BLaER1 (cell line): ENCODE results near the gene CCDC32.
A peak's percentile ranks its signal among the peaks of the same experiment; 100 is the strongest.

Experiments
- H3K27ac ChIP-seq: shearing (Covaris generic); formaldehyde crosslinking; 2 replicates; pipeline ENCODE4 v1.8.1; 2022
- H3K27me3 ChIP-seq: shearing (Covaris generic); formaldehyde crosslinking; 2 replicates; pipeline ENCODE4 v1.8.1; 2022
- H3K36me3 ChIP-seq: shearing (Covaris generic); formaldehyde crosslinking; 2 replicates; pipeline ENCODE4 v1.8.1; 2022
- H3K4me1 ChIP-seq: shearing (Covaris generic); formaldehyde crosslinking; 2 replicates; pipeline ENCODE4 v1.8.1; 2022
- H3K4me2 ChIP-seq: shearing (Covaris generic); formaldehyde crosslinking; 2 replicates; pipeline ENCODE4 v1.8.1; 2022
- H3K4me3 ChIP-seq: shearing (Covaris generic); formaldehyde crosslinking; 2 replicates; pipeline ENCODE4 v1.8.1; 2022
- H3K9ac ChIP-seq: shearing (Covaris generic); formaldehyde crosslinking; 2 replicates; pipeline ENCODE4 v1.8.1; 2022
- H3K9me3 ChIP-seq: shearing (Covaris generic); formaldehyde crosslinking; 2 replicates; pipeline ENCODE4 v1.8.1; 2022
- H4K20me1 ChIP-seq: shearing (Covaris generic); formaldehyde crosslinking; 2 replicates; pipeline ENCODE4 v1.8.1; 2022
- Cebpa-rat ChIP-seq: shearing (Covaris generic); IDR thresholded peaks from 2 replicates; pipeline ENCODE4 v1.8.1; 2022

CCDC32 gene

DNA sequence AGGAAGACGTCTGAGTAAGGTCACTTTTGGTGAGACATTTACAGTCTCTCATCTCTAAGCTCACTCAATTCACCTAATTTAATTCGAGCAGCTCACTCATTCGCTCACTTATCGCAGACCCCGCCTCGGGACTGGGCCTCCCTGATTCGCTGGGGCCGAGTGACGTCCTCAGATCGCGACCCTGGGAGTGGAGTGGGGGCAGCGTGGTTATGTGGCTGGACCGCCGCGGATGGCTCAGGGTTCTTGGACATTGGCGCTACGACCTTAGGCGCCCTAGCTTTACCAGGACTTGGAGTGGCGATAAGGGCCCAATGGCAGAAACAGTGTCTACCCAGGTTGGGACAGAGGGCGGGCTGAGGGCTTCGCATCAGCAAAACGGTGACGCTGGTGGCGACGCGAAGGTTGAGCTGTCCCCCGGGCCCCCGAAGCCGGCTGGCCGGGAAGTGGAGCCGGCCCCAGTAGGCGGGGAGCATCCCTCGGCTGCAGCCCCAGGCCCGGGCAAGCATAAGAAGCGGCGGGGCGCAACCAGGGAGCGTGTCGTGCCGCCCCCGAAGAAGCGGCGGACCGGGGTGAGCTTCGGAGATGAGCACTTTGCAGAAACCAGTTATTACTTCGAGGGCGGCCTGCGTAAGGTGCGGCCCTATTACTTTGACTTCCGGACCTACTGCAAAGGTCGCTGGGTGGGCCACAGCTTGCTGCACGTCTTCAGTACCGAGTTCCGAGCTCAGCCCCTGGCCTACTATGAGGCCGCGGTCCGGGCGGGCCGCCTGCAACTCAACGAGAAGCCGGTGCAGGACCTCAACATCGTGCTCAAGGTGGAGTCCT, 4.5 kb upstream of the CCDC32 start, which contains the start of gene RPUSD2:
RPUSD2 (plus strand) TSS at position 171 of the 825 bp plus-strand sequence; CDS start at position 210, 39 bp downstream.
- Histone ChIP-seq H3K9ac (peak within 1 kb of the TSS; percentile 86), H3K4me2 (peak within 1 kb of the TSS; percentile 92), H3K4me1 (peaks cover 50% of the 10 kb centered on the region), H3K36me3 (peaks cover 31% of the 10 kb centered on the region), H3K4me3 (peak within 1 kb of the TSS; percentile 96), H4K20me1 (peaks cover 14% of the 10 kb centered on the region), H3K27ac (peak within 1 kb of the TSS; percentile 75), H3K27me3 (no peaks in the 10 kb centered on the region), H3K9me3 (no peaks in the 10 kb centered on the region)
- no peak for TF ChIP-seq Cebpa-rat

DNA sequence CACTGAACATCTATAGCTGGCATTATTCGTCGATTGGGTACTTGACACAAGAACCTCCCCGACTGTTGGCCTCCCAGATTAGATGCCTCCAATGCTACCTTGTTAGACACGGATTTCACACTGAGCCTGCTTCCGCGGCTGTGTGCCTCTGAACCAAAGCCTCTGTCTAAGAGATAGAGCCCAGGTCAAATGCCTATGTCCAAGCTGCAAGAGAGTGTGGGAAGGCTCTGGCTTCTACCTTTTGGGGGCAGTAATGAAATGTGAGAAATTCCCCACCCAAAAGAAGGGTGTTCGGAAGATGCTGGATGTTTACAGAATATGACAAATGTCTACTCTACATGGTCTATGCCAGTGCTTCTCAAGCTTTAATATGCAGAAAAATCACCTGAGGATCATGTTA, 2.3 kb upstream of the CCDC32 start:
- Histone ChIP-seq H3K4me2 (no peak overlapping the region), H3K27me3 (no peaks in the 10 kb centered on the region), H3K4me3 (no peak overlapping the region), H4K20me1 (peaks cover 14% of the 10 kb centered on the region), H3K9ac (no peak overlapping the region), H3K9me3 (no peaks in the 10 kb centered on the region), H3K4me1 (peaks cover 59% of the 10 kb centered on the region), H3K36me3 (peaks cover 14% of the 10 kb centered on the region), H3K27ac (no peak overlapping the region)
- no peak for TF ChIP-seq Cebpa-rat

DNA sequence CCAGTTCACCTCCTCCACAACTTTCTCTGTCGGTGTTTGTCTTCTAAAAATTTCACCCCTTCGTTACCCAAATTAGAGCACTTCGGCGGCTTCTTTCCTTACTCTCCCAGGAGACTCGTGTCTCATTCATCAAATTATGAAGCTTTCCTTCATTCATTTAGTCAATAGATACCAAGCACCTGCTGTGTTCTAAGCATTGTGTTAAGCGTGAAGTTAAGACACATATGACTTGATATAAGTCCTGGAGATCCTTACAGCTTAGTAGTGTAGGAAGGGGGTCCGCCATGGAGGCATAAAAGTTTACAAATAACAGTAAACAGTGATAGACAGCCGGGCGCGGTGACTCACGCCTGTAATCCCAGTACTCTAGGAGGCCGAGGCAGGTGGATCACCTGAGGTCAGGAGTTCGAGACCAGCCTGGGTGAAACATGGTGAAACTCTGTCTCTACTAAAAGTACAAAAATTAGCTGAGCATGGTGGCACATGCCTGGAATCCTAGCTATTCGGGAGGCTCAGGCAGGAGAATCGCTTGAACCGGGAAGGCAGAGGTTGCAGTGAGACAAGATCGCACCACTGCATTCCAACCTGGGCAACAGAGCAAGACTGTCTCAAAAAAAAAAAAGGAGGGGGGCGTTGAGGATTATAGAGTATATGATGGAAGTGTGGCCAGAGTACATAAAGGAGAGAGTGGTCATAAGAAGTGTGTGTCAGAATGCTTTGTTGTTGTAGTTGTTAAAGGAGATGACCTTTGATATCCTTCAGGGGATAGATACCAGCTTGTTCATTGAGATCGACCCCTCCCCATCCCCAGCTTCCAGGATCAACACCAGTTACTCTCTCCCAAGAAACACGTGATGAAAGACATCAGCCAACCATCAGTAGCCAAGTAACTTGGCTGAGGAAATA, 744 bp upstream of the CCDC32 start:
- Histone ChIP-seq H3K4me2 (peak overlapping the region; percentile 91), H3K27me3 (no peaks in the 10 kb centered on the region), H3K4me3 (peak overlapping the region; percentile 86), H3K9ac (peak overlapping the region; percentile 81), H3K27ac (no peak overlapping the region), H4K20me1 (peaks cover 13% of the 10 kb centered on the region), H3K36me3 (peaks cover 20% of the 10 kb centered on the region), H3K9me3 (no peaks in the 10 kb centered on the region), H3K4me1 (peaks cover 54% of the 10 kb centered on the region)
- TF ChIP-seq Cebpa-rat, result no peak

DNA sequence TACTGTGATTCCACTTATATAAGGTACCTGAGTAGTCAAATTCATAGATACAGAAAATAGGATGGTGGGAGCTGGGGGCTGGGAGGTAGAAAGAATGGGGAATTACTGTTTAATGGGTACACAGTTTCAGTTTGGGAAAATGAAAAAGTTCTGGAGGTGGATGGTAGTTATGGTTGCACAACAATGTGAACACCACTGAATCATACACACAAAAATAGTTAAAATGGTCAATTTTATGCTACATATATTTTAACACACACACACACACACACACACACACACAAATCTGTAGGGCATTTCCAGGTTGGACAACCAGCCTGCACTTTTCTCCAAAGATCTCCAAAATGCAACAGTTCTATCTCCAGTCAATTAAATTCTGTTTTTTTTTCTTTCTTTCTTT, 1.4 kb downstream of the CCDC32 start:
- no peak overlapping the region for H3K4me3 ChIP-seq
- H3K27me3 ChIP-seq, result no peaks in the 10 kb centered on the region

DNA sequence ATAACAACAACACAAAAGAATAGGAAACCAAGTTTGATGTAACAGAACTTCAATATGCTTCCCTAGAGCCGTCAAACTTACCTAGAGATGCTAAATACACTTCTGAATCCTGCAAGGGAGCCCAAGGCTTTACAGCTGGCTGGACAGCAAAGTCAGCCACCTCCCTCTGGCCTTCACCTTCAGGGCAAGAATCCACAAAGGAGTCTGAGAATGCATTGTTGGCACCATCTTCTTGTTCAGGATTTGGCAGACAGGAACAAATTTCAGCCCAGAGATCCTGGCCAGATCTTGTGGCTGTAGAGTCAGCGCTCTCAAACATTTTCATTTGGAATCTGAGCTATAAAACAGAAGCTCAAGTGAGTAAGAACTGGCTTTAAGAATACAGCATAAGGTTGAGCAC, 2.2 kb downstream of the CCDC32 start:
- 0 out of 2 replicates have a peak, but pooled peaks cover 9% of the 10 kb centered on the region for H4K20me1 ChIP-seq
- peaks cover 29% of the 10 kb centered on the region for H3K36me3 ChIP-seq
- TF ChIP-seq Cebpa-rat, result no peak
- no peak overlapping the region for H3K4me2 ChIP-seq
- peaks cover 35% of the 10 kb centered on the region for H3K4me1 ChIP-seq
- H3K27me3 ChIP-seq, result no peaks in the 10 kb centered on the region
- H3K9ac ChIP-seq, result no peak overlapping the region
- no peaks in the 10 kb centered on the region for H3K9me3 ChIP-seq
- H3K27ac ChIP-seq, result no peak overlapping the region
- no peak overlapping the region for H3K4me3 ChIP-seq

More for the DNA sequence above, 1.4 kb downstream of the CCDC32 start:
- no peak overlapping the region for H3K27ac ChIP-seq
- H3K9me3 ChIP-seq, result no peaks in the 10 kb centered on the region
- H3K4me1 ChIP-seq, result peaks cover 42% of the 10 kb centered on the region
- peaks cover 29% of the 10 kb centered on the region for H3K36me3 ChIP-seq
- no peak overlapping the region for H3K4me2 ChIP-seq
- 0 out of 2 replicates have a peak, but pooled peaks cover 4% of the 10 kb centered on the region for H4K20me1 ChIP-seq
- TF ChIP-seq Cebpa-rat, result no peak
- H3K9ac ChIP-seq, result no peak overlapping the region

DNA sequence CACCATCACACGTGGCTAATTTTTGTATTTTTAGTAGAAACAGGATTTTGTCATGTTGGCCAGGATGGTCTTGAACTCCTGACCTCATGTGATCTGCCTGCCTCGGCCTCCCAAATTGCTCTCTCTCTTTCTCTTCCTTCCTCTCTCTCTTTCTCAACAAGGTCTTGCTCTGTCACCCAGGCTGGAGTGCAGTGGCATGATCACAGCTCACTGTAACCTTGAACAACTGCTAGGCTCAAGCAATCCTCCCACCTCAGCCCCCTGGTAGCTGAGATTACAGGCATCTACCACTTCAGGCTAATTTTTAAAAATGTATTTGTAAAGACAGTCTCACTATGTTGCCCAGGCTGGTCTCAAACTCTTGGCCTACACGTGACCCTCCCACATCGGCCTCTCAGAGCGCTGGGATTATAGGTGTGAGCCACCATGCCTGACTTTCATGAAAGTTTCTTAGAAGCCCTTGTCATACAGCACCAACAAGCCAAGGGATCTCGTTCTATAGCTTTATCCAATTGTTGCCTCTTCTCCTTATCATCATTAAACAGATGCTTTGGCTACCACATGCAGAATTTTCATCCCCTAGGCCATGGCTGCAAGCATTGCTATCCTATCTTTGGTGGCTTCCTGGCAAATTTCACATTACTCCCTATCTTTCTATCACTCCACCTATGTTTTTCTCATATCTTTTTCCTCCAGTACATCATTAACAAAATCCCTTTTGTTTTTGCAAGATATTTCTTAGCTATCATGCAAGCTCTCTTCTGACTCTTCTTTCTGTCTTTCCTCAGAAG, 5.7 kb downstream of the CCDC32 start:
- Histone ChIP-seq H3K9ac (no peak overlapping the region), H3K36me3 (peaks cover 60% of the 10 kb centered on the region), H3K9me3 (no peaks in the 10 kb centered on the region), H3K27ac (no peak overlapping the region), H3K27me3 (no peaks in the 10 kb centered on the region), H3K4me1 (peaks cover 13% of the 10 kb centered on the region), H3K4me3 (no peak overlapping the region), H3K4me2 (no peak overlapping the region), H4K20me1 (0 out of 2 replicates have a peak, but pooled peaks cover 9% of the 10 kb centered on the region)
- no peak for TF ChIP-seq Cebpa-rat

DNA sequence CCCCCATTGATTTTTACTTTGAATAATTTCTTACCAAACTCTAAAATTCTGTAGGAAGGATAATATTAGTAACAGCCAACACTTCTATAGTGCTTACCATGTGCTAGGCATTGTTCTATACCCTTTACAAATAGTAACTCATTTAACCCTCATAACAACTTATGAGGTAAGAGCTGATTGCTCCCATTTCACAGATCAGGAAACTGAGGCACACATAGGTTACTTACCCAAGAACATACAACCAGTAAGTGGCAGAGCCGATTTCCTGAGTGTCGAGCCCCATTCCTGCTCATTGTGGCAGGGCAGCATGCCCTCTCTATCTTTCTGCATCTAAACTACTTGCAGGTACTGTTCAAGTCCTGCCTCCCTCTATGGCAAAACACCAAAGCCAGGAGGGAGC, 9.0 kb downstream of the CCDC32 start:
- Histone ChIP-seq H3K4me3 (no peak overlapping the region), H3K4me2 (no peak overlapping the region), H3K27ac (no peak overlapping the region), H3K9ac (no peak overlapping the region), H3K36me3 (peaks cover 61% of the 10 kb centered on the region), H3K4me1 (peaks cover 21% of the 10 kb centered on the region), H3K27me3 (no peaks in the 10 kb centered on the region), H3K9me3 (no peaks in the 10 kb centered on the region), H4K20me1 (0 out of 2 replicates have a peak, but pooled peaks cover 9% of the 10 kb centered on the region)
- no peak for TF ChIP-seq Cebpa-rat

DNA sequence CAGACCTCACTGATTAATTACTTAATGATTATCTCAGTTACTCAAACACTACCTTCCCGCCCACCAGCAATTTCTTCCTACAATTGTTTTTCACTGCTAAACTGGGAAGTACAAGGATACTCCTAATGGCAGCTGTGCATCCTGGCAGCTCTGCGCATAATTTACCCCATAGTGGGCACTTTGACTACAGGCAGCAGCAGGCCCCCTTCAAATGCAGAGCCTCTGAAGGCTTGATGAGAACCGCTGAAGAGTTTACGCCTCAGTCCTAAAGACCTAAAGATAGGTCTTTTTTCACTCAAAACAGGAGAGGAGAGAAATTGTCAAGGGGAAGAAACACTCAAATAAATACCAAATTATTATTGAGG, 10.7 kb downstream of the CCDC32 start:
- H3K9ac ChIP-seq, result peak overlapping the region; percentile 9
- peaks cover 27% of the 10 kb centered on the region for H3K4me1 ChIP-seq
- no peaks in the 10 kb centered on the region for H3K27me3 ChIP-seq
- H3K27ac ChIP-seq, result 0 out of 2 replicates have a peak overlapping the region, but pooled peaks have one; percentile 15
- H3K4me2 ChIP-seq, result peak overlapping the region; percentile 59
- 0 out of 2 replicates have a peak, but pooled peaks cover 9% of the 10 kb centered on the region for H4K20me1 ChIP-seq
- H3K36me3 ChIP-seq, result peaks cover 64% of the 10 kb centered on the region
- H3K4me3 ChIP-seq, result no peak overlapping the region
- no peak for TF ChIP-seq Cebpa-rat
- H3K9me3 ChIP-seq, result no peaks in the 10 kb centered on the region
